Stimulated activated naive CD8-positive, alpha-beta T cell treated with anti-CD3 and anti-CD28 coated beads, Interleukin-15, Interleukin-2, amounts not matched to agents 100 ng/mL and 50 ng/mL, for 24 hours (primary cell): ENCODE measurements around the gene NEBL.

ENCODE experiments used
- H3K27ac Mint-ChIP-seq: one replicate; pipeline ENCODE4 v1.8.0; 2021; ENCODE audit warnings: mild to moderate bottlenecking, mixed read lengths
- H3K27me3 Mint-ChIP-seq: one replicate; pipeline ENCODE4 v1.8.0; 2021; ENCODE audit warnings: mixed read lengths
- H3K36me3 Mint-ChIP-seq: one replicate; pipeline ENCODE4 v1.8.0; 2021; ENCODE audit warnings: low read depth, mixed read lengths
- H3K4me1 Mint-ChIP-seq: one replicate; pipeline ENCODE4 v1.8.0; 2021; ENCODE audit warnings: low read depth, mixed read lengths
- H3K4me3 Mint-ChIP-seq: one replicate; pipeline ENCODE4 v1.8.0; 2021; ENCODE audit warnings: mild to moderate bottlenecking, mixed read lengths
- H3K9me3 Mint-ChIP-seq: one replicate; pipeline ENCODE4 v1.8.0; 2021; ENCODE audit warnings: mixed read lengths

The NEBL gene

DNA sequence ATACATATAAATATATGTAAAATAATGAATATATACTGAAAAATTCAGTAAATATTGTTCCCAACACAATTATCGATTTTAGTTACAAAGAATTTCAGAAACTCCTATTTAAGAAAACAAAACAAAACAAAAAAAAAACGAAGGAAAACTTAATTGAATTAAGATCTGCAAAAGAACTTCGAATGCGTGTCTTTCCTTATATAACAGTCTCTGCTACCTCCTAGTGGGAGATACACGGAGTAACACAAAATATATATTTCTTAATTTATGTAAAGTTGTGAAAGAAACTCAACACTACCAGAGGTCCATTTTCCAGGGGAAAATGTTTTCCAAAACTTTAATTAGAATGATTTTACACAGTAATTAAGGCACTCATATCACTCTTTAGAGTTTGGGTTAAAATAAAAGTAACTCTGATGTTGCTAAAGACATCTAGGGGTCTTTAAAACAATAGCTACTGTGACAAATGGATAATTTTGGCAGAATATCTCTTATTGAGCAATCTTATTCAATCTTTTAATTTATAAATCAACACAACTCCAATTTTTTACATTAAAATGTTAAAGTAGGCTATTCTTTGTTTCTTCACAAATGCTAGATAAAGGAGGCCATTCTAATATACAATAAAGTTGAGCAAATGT, 41.6 kb downstream of the NEBL start:
- Mint-ChIP-seq H3K36me3 (no peaks in the 10 kb centered on the region), H3K27ac (no peak overlapping the region), H3K9me3 (no peaks in the 10 kb centered on the region)

DNA sequence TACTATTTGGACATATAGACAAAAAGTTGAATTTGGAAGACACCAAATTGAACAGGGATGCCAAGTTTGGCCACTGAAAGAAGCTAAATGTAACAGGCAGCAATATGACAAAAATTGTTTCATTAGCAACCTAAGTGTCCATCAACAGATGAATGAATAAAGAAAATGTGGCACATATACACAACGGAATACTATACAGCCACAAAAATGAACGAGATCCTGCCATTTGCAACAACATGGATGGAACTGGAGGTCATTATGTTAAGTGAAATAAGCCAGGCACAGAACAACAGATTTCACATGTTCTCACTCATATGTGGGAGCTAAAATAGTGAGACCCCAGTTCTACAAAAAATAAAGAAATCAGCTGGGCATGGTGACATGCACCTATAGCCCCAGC, 43.8 kb downstream of the NEBL start:
- H3K4me1 Mint-ChIP-seq = no peaks in the 10 kb centered on the region
- H3K27me3 Mint-ChIP-seq = no peaks in the 10 kb centered on the region
- no peak overlapping the region for H3K4me3 Mint-ChIP-seq
- no peak overlapping the region for H3K27ac Mint-ChIP-seq
- no peaks in the 10 kb centered on the region for H3K36me3 Mint-ChIP-seq
- H3K9me3 Mint-ChIP-seq = peaks cover 6% of the 10 kb centered on the region

More for the DNA sequence above, 41.6 kb downstream of the NEBL start:
- Mint-ChIP-seq H3K4me1 (no peaks in the 10 kb centered on the region), H3K27me3 (no peaks in the 10 kb centered on the region), H3K4me3 (no peak overlapping the region)

DNA sequence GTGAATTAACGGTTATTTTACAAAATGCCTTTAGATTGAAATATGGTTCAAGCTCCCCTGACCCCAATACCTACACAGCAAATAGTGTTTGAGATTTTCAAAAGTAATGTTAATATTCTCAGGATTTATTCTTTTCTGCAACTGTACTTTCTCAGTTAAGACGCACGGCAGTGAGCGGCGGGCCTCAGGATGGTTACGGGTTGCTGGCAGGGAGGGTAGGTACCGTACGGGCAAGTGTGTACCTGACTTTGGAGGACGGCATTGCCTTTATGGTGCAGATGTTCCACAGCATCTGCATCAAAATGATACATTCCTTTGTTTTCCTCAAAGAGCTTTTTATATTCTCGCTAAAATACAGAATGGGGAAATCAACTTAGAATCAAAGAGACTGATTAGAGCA, 44.8 kb downstream of the NEBL start:
- Mint-ChIP-seq H3K27ac (no peak overlapping the region), H3K4me1 (no peaks in the 10 kb centered on the region), H3K4me3 (no peak overlapping the region), H3K9me3 (peaks cover 6% of the 10 kb centered on the region), H3K36me3 (no peaks in the 10 kb centered on the region), H3K27me3 (no peaks in the 10 kb centered on the region)

DNA sequence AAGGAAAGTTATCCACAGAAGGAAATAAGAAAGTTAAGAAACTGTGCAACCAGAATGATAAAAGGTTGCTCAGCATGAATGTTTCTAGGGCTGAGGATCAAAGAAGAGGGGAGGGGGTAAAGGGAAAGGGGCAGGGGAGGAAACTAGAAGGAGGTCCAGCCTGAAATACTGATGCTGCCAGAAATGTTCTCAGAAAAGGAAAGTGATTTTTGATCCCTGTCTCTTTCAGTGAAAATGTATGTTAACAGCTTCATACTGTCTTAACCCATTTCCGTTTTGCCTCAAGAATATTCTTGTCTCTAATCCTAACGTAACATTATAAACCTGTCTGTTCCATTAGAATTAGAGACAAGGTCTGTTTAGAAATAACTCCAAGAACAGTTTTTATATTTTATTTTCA, 49.6 kb downstream of the NEBL start:
- Mint-ChIP-seq H3K9me3 (peaks cover 6% of the 10 kb centered on the region), H3K4me3 (no peak overlapping the region), H3K27ac (no peak overlapping the region), H3K27me3 (no peaks in the 10 kb centered on the region), H3K36me3 (no peaks in the 10 kb centered on the region), H3K4me1 (no peaks in the 10 kb centered on the region)

- peaks cover 6% of the 10 kb centered on the region for H3K9me3 Mint-ChIP-seq
- no peak overlapping the region for H3K4me3 Mint-ChIP-seq
- H3K27me3 Mint-ChIP-seq = no peaks in the 10 kb centered on the region
- no peaks in the 10 kb centered on the region for H3K4me1 Mint-ChIP-seq
- no peak overlapping the region for H3K27ac Mint-ChIP-seq
- H3K36me3 Mint-ChIP-seq = no peaks in the 10 kb centered on the region
These were observed 50.8 kb downstream of the NEBL start for GRCh38 chr10:20846263-20846662.

GRCh38 chr10:20841419-20841818, 55.7 kb downstream of the NEBL start:
- Mint-ChIP-seq H3K36me3 (no peaks in the 10 kb centered on the region), H3K9me3 (peaks cover 4% of the 10 kb centered on the region), H3K27me3 (no peaks in the 10 kb centered on the region), H3K27ac (no peak overlapping the region), H3K4me3 (no peak overlapping the region), H3K4me1 (no peaks in the 10 kb centered on the region)

DNA sequence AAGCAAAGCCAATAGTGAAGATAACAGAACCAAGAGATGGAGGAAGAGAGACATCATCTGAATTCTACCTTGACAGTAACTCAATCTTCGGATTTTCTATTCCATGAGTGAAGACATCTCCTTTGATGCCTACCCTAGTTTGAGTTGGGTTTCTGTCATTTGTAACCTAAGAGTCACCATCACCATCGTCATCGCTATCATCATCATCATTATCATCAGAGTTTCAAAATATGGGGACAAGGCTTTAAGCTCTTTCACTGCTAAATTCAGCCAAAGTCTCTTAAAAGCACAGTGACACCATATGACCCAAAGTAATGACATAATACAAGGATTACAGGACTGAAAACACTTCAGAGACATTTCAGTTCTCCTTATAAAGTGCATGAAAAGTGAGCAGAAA, 57.2 kb downstream of the NEBL start:
- Mint-ChIP-seq H3K27ac (no peak overlapping the region), H3K4me3 (no peak overlapping the region), H3K36me3 (no peaks in the 10 kb centered on the region), H3K4me1 (no peaks in the 10 kb centered on the region), H3K9me3 (peaks cover 4% of the 10 kb centered on the region), H3K27me3 (no peaks in the 10 kb centered on the region)

DNA sequence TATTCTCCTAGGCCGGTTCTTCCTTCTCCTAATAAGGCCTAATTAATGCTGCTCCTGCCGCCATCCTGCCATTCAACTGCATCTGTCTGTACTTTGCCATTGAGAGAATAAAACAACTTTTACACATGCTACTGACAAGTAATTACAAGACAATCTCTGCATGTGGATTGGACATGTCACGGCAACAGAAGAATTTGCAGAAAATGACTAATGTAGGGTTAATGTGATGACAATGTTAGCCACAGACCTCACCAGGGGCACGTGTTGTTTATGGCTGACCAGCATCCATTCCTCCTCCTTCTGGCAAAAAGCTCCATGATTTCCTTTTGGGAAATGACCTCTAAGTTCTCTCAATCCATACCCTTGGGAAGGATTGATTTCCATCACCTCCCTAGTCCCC, 58.0 kb downstream of the NEBL start:
- no peaks in the 10 kb centered on the region for H3K36me3 Mint-ChIP-seq
- no peak overlapping the region for H3K27ac Mint-ChIP-seq
- H3K4me3 Mint-ChIP-seq = no peak overlapping the region
- no peaks in the 10 kb centered on the region for H3K27me3 Mint-ChIP-seq
- H3K9me3 Mint-ChIP-seq = peaks cover 4% of the 10 kb centered on the region
- no peaks in the 10 kb centered on the region for H3K4me1 Mint-ChIP-seq

DNA sequence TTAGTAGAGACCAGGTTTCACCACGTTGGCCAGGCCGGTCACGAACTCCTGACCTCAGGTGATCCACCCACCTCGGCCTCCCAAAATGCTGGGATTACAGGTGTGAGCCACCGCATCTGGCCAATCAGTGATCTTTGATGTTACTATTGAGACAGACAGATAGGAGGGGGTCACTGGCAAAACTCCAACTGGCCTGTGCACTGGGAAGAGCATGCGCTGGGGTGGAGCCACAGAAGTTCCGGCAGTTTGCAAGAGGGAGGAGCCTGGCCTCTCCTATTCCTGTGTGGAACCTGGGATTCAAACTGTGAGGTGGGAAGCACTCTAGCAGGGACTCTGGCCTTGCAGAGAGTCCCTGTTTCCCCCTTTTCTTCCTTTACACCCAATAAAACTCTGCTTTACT, 60.7 kb downstream of the NEBL start:
- Mint-ChIP-seq H3K9me3 (peaks cover 4% of the 10 kb centered on the region), H3K27ac (no peak overlapping the region), H3K27me3 (no peaks in the 10 kb centered on the region), H3K4me3 (no peak overlapping the region), H3K36me3 (no peaks in the 10 kb centered on the region), H3K4me1 (no peaks in the 10 kb centered on the region)

DNA sequence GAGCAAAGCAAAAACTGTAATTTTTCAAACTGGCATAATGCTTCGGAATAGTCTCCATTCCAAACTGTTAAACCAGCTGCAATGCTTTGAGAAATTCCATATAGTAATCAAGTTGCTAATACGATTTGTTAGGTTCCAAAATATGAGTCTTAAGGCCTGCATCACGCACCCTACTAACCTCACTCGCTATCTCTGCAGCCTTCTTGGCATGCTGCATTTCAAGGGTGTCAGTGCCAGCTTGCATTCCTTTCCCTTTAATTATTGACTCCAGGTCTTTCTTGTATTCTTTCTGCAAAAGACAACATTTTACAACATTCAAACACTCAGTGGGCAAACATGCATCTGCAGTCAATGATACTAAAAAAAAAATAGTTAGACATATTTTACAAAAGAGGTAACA, 61.8 kb downstream of the NEBL start:
- Mint-ChIP-seq H3K27me3 (no peaks in the 10 kb centered on the region), H3K27ac (no peak overlapping the region), H3K4me3 (no peak overlapping the region), H3K4me1 (no peaks in the 10 kb centered on the region), H3K36me3 (no peaks in the 10 kb centered on the region), H3K9me3 (peaks cover 4% of the 10 kb centered on the region)

- H3K36me3 Mint-ChIP-seq = no peaks in the 10 kb centered on the region
These were observed 62.3 kb downstream of the NEBL start for GRCh38 chr10:20834825-20835224.

GRCh38 chr10:20822825-20823224, 74.3 kb downstream of the NEBL start:
- Mint-ChIP-seq H3K4me1 (no peaks in the 10 kb centered on the region), H3K9me3 (no peaks in the 10 kb centered on the region), H3K27me3 (no peaks in the 10 kb centered on the region), H3K36me3 (no peaks in the 10 kb centered on the region), H3K27ac (no peak overlapping the region), H3K4me3 (no peak overlapping the region)

More at GRCh38 chr10:20834825-20835224, 62.3 kb downstream of the NEBL start:
- no peak overlapping the region for H3K4me3 Mint-ChIP-seq
- H3K27ac Mint-ChIP-seq = no peak overlapping the region
- no peaks in the 10 kb centered on the region for H3K27me3 Mint-ChIP-seq
- no peaks in the 10 kb centered on the region for H3K4me1 Mint-ChIP-seq
- peaks cover 4% of the 10 kb centered on the region for H3K9me3 Mint-ChIP-seq

DNA sequence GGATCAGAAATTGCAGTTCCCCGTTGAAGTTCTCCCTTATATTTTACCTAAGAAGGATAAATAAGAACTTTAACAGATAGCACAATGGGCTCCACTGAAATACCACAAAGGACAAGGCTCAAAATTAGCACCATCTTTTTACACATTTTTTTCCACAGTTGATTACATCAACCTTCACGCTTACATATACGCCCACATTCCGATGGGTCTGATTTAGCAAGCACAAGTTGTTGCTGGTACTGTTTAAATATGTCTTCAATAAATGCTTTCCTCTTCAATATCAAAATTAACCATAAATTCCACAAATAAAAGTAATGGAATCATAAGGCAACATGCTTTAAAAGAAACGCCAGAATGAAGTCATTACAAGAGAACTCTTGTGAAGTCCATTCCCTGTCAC, 79.5 kb downstream of the NEBL start:
- Mint-ChIP-seq H3K36me3 (no peaks in the 10 kb centered on the region), H3K4me1 (no peaks in the 10 kb centered on the region), H3K27ac (no peak overlapping the region), H3K9me3 (peaks cover 3% of the 10 kb centered on the region), H3K27me3 (no peaks in the 10 kb centered on the region), H3K4me3 (no peak overlapping the region)

GRCh38 chr10:20817116-20817515, 80.0 kb downstream of the NEBL start:
- H3K4me3 Mint-ChIP-seq = no peak overlapping the region
- H3K9me3 Mint-ChIP-seq = peaks cover 3% of the 10 kb centered on the region
- H3K27ac Mint-ChIP-seq = no peak overlapping the region
- no peaks in the 10 kb centered on the region for H3K27me3 Mint-ChIP-seq
- H3K4me1 Mint-ChIP-seq = no peaks in the 10 kb centered on the region
- H3K36me3 Mint-ChIP-seq = no peaks in the 10 kb centered on the region

- Mint-ChIP-seq H3K4me1 (no peaks in the 10 kb centered on the region), H3K27me3 (no peaks in the 10 kb centered on the region), H3K4me3 (no peak overlapping the region), H3K9me3 (peaks cover 3% of the 10 kb centered on the region), H3K27ac (no peak overlapping the region), H3K36me3 (no peaks in the 10 kb centered on the region)
These were observed 83.0 kb downstream of the NEBL start for GRCh38 chr10:20814116-20814515.

DNA sequence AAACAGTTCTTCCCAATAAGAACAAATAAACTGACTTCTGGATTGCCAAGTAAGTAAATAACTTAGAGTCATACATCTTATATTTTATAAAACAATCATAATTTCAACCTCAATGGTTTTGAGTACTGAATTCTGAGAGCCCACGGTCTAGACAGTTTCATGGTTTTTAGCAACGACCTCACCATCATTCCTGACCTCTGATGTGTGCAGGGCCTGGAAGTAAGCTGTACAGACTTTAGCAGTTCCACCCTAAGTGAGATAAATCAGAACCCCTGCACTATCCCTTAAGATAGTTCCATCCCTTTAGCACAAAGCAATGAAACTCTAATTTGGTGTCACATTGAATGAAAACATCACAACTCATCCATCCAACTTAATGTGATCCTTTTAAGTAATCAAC, 86.0 kb downstream of the NEBL start:
- H3K27me3 Mint-ChIP-seq = no peaks in the 10 kb centered on the region
- peaks cover under 1% of the 10 kb centered on the region for H3K9me3 Mint-ChIP-seq
- H3K4me3 Mint-ChIP-seq = no peak overlapping the region
- no peaks in the 10 kb centered on the region for H3K36me3 Mint-ChIP-seq
- H3K27ac Mint-ChIP-seq = no peak overlapping the region
- H3K4me1 Mint-ChIP-seq = no peaks in the 10 kb centered on the region
